Thoracic aorta (tissue), 2 donors: ENCODE measurements around the gene INPP5A. TPM values are rescaled to one million over a fixed set of nuclear protein-coding genes. Genes with fewer than 3 reads are reported as not detected.
"Not testable (repeated sequence)": the region's sequence is repeated elsewhere in the genome, so short reads cannot be mapped to it uniquely, and the experiment has no call there.

ENCODE experiments used
- ATAC-seq: fragments of 150-250 bp; one replicate; pipeline ENCODE4 v1.8.0; 2017; ENCODE audit warnings: low read depth; ENCODE audit not compliant: insufficient number of reproducible peaks, low FRiP score
- DNase-seq: peaks from one replicate; pipeline ENCODE4 v3.0.0-alpha.2; 2020; ENCODE audit warnings: low spot score
- H3K27ac ChIP-seq, 2 donors: fragments of 200-600 bp; sonication (generic); 1 replicate in 1 of 2; 2 replicates in 1 of 2; pipeline ENCODE4 v1.5.1; 2016; ENCODE audit warnings: mild to moderate bottlenecking in 2 of 2, moderate library complexity in 2 of 2
- H3K27me3 ChIP-seq: fragments of 200-600 bp; sonication (generic); replicated peaks from 2 replicates; pipeline ENCODE4 v1.6.0; 2016; ENCODE audit warnings: mild to moderate bottlenecking; ENCODE audit not compliant: insufficient read depth
- H3K36me3 ChIP-seq: fragments of 200-600 bp; sonication (generic); one replicate; pipeline ENCODE4 v1.5.1; 2016
- H3K4me1 ChIP-seq, 2 donors: fragments of 200-600 bp; sonication (generic); 1 replicate in 1 of 2; 2 replicates in 1 of 2; pipeline versions ENCODE4 v1.5.1 to v1.6.0; 2016; ENCODE audit warnings: low read depth in 2 of 2, mild to moderate bottlenecking in 1 of 2; ENCODE audit not compliant: control insufficient read depth in 1 of 2
- H3K4me3 ChIP-seq: fragments of 200-600 bp; sonication (generic); 2 replicates; pipeline ENCODE4 v1.5.1; 2016; ENCODE audit warnings: mild to moderate bottlenecking
- H3K9me3 ChIP-seq: fragments of 200-600 bp; sonication (generic); 2 replicates; pipeline ENCODE4 v1.5.1; 2016
- CTCF ChIP-seq: fragments of 200-600 bp; sonication (generic); IDR thresholded peaks from one replicate; pipeline ENCODE4 v1.5.1; 2019; ENCODE audit warnings: antibody characterized with exemption
- total RNA-seq, 2 donors: library from RNA; depleted of rRNA; stranded (reverse); fragments of >200 nt; gene quantifications; one replicate each; pipeline versions ENCODE4 v1.1.0 to v1.2.3, GENCODE V29; 2016

INPP5A gene
- total RNA-seq, 2 donors from 2014 or later = 120 to 142 TPM

- ATAC-seq (no peak), DNase-seq (no peak)
- Histone ChIP-seq H3K4me3 (no peak overlapping the region), H3K36me3 (no peaks in the 10 kb centered on the region), H3K27ac (no peak overlapping the region), H3K4me1 (peaks cover 4 to 16% of the 10 kb centered on the region in 2 donors), H3K27me3 (no peaks in the 10 kb centered on the region), H3K9me3 (no peaks in the 10 kb centered on the region)
- TF ChIP-seq CTCF = no peak
These were observed 252.1 kb downstream of the INPP5A start for GRCh38 chr10:132789659-132790148.

GRCh38 chr10:132790470-132790869 is 252.9 kb downstream of the INPP5A start:
- peaks cover 4 to 12% of the 10 kb centered on the region in 2 donors for H3K4me1 ChIP-seq
- TF ChIP-seq CTCF = no peak
- H3K4me3 ChIP-seq = no peak overlapping the region
- ATAC-seq (no peak), DNase-seq (no peak)
- no peaks in the 10 kb centered on the region for H3K27me3 ChIP-seq
- no peak overlapping the region for H3K27ac ChIP-seq
- H3K9me3 ChIP-seq = no peaks in the 10 kb centered on the region
- no peaks in the 10 kb centered on the region for H3K36me3 ChIP-seq

GRCh38 chr10:132790934-132791829 is 253.6 kb downstream of the INPP5A start:
- no peak for ATAC-seq
- no peaks in the 10 kb centered on the region for H3K36me3 ChIP-seq
- H3K4me1 ChIP-seq = peaks cover 4 to 12% of the 10 kb centered on the region in 2 donors
- no peak for TF ChIP-seq CTCF
- H3K9me3 ChIP-seq = no peaks in the 10 kb centered on the region
- no peak overlapping the region for H3K27ac ChIP-seq
- H3K4me3 ChIP-seq = no peak overlapping the region
- DNase-seq = no peak
- no peaks in the 10 kb centered on the region for H3K27me3 ChIP-seq

GRCh38 chr10:132792099-132792498 is 254.5 kb downstream of the INPP5A start:
- H3K36me3 ChIP-seq, DNase-seq, ATAC-seq, H3K27ac ChIP-seq, H3K4me3 ChIP-seq, H3K4me1 ChIP-seq, H3K27me3 ChIP-seq, H3K9me3 ChIP-seq: not testable (repeated sequence)

- H3K27ac ChIP-seq = no peak overlapping the region
- H3K9me3 ChIP-seq = no peaks in the 10 kb centered on the region
- no peaks in the 10 kb centered on the region for H3K36me3 ChIP-seq
- H3K4me3 ChIP-seq = no peak overlapping the region
- TF ChIP-seq CTCF = no peak
- DNase-seq (no peak), ATAC-seq (no peak)
- H3K27me3 ChIP-seq = no peaks in the 10 kb centered on the region
- H3K4me1 ChIP-seq = no peaks in the 10 kb centered on the region
These were observed 255.2 kb downstream of the INPP5A start for GRCh38 chr10:132792796-132793195.
